HL-60 (cell line): ENCODE data around the gene CYYR1.

Source experiments
- DNase-seq, 2 experiments: peaks; one replicate each; pipeline ENCODE4 v3.0.0-alpha.2; 2010 to 2020; ENCODE audit warnings: low read depth in 1 of 2, low spot score in 1 of 2
- H3K27ac ChIP-seq: fragments of 250-450 bp; sonication (Bioruptor Pico); replicated peaks from 2 replicates; pipeline ENCODE4 v1.5.1; 2020; ENCODE audit warnings: mild to moderate bottlenecking, moderate library complexity
- H3K27me3 ChIP-seq: fragments of 250-450 bp; sonication (Bioruptor Pico); 2 replicates; pipeline ENCODE4 v1.5.1; 2021; ENCODE audit warnings: mild to moderate bottlenecking, moderate library complexity; ENCODE audit not compliant: insufficient read depth, poor library complexity, severe bottlenecking
- H3K4me3 ChIP-seq: replicated peaks from 2 replicates; pipeline ENCODE4 v1.5.1; 2011; ENCODE audit warnings: mild to moderate bottlenecking, control low read depth, low read length; ENCODE audit not compliant: insufficient read depth
- GABPA ChIP-seq: IDR thresholded peaks from 2 replicates; pipeline ENCODE4 v1.6.1; 2012; ENCODE audit warnings: low read depth
- POLR2AphosphoS5 ChIP-seq: IDR thresholded peaks from 2 replicates; pipeline ENCODE4 v1.6.1; 2012; ENCODE audit warnings: low read depth
- REST ChIP-seq: IDR thresholded peaks from 2 replicates; pipeline ENCODE4 v1.6.1; 2012; ENCODE audit warnings: low read depth; ENCODE audit not compliant: insufficient replicate concordance
- SPI1 ChIP-seq: IDR thresholded peaks from 2 replicates; pipeline ENCODE4 v1.6.1; 2012; ENCODE audit warnings: low read depth, mild to moderate bottlenecking, borderline replicate concordance
- TF ChIP-seq, protein P1 (sequence below): IDR thresholded peaks from one replicate; pipeline ENCODE4 v1.5.1; 2011; ENCODE audit warnings: low read length, control low read depth, inconsistent platforms; ENCODE audit not compliant: insufficient read depth

CYYR1 gene

GRCh38 chr21:26445440-26445839 lies 127.6 kb downstream of the CYYR1 start:
- TF ChIP-seq, protein P1, sequence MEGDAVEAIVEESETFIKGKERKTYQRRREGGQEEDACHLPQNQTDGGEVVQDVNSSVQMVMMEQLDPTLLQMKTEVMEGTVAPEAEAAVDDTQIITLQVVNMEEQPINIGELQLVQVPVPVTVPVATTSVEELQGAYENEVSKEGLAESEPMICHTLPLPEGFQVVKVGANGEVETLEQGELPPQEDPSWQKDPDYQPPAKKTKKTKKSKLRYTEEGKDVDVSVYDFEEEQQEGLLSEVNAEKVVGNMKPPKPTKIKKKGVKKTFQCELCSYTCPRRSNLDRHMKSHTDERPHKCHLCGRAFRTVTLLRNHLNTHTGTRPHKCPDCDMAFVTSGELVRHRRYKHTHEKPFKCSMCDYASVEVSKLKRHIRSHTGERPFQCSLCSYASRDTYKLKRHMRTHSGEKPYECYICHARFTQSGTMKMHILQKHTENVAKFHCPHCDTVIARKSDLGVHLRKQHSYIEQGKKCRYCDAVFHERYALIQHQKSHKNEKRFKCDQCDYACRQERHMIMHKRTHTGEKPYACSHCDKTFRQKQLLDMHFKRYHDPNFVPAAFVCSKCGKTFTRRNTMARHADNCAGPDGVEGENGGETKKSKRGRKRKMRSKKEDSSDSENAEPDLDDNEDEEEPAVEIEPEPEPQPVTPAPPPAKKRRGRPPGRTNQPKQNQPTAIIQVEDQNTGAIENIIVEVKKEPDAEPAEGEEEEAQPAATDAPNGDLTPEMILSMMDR = no peak
- no peak for TF ChIP-seq REST
- no peak for TF ChIP-seq POLR2AphosphoS5
- TF ChIP-seq GABPA = no peak
- no peak for TF ChIP-seq SPI1
- no peak overlapping the region for H3K27ac ChIP-seq
- H3K4me3 ChIP-seq = no peak overlapping the region
- no peak for DNase-seq
- no peaks in the 10 kb centered on the region for H3K27me3 ChIP-seq

- DNase-seq = no peak
- no peak for TF ChIP-seq POLR2AphosphoS5
- TF ChIP-seq SPI1 = no peak
- TF ChIP-seq, protein P1 = no peak
- no peak for TF ChIP-seq REST
- no peak for TF ChIP-seq GABPA
- no peak overlapping the region for H3K4me3 ChIP-seq
- no peak overlapping the region for H3K27ac ChIP-seq
- no peaks in the 10 kb centered on the region for H3K27me3 ChIP-seq
Measured at GRCh38 chr21:26444646-26445045, 128.4 kb downstream of the CYYR1 start.

DNA sequence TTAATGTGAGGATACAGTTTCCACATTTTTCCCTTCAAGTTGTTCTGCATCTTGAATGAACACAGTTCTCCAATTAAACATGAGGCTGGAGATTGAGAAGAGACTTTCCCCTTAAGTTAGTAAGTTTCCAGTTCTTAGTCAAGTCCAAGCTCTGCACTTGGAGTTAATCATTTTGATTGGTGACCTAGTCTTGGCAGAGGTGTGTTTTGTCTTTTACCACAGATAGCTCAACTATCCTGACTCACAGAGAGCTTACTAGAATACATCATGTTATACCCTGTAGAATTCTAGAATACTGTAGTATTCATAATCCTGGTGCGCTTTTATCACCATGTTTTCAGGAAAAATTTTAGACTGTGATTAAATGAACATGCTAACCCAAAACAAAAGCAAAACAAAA lies 129.2 kb downstream of the CYYR1 start:
- no peak for TF ChIP-seq REST
- TF ChIP-seq SPI1 = no peak
- no peak for TF ChIP-seq POLR2AphosphoS5
- TF ChIP-seq, protein P1 = no peak
- TF ChIP-seq GABPA = no peak
- H3K27me3 ChIP-seq = no peaks in the 10 kb centered on the region

More for the DNA sequence above, 129.2 kb downstream of the CYYR1 start:
- no peak for DNase-seq
- H3K4me3 ChIP-seq = no peak overlapping the region
- no peak overlapping the region for H3K27ac ChIP-seq
